HCT116 (cell line): ENCODE measurements around the gene DHX40. TPM values are rescaled to one million over a fixed set of nuclear protein-coding genes. Genes with fewer than 3 reads are reported as not detected.

ENCODE experiments used
- ATAC-seq: fragments of 200-7000 bp; cut with Tn5 transposase; 2 replicates; pipeline ENCODE4 v1.9.1; 2020; ENCODE audit warnings: mild to moderate bottlenecking, moderate library complexity
- BruUV-seq: library from RNA; stranded (reverse); fragments of 400-500 nt; replicated peaks from 2 replicates; lab custom pipeline; 2021; lab: Mats Ljungman, UMichigan
- CTCF ChIA-PET: fragments of 300-600 bp; sonication (Branson Sonifier 250); formaldehyde crosslinking; loops from one replicate; lab custom pipeline; 2021; ENCODE audit warnings: antibody characterized with exemption; lab: Charles Lee
- POLR2A ChIA-PET: fragments of 300-600, 350-600 bp; sonication (Branson Sonifier 250); formaldehyde crosslinking; loops from one replicate; lab custom pipeline; 2021; ENCODE audit warnings: antibody characterized with exemption; lab: Charles Lee
- RAD21 ChIA-PET, 2 experiments: fragments of 300-600 bp; sonication (Branson Sonifier 250); formaldehyde crosslinking; loops; one replicate each; lab custom pipeline; 2023; ENCODE audit warnings: low total read pairs in 2 of 2; ENCODE audit not compliant: uncharacterized antibody in 2 of 2, unreplicated experiment in 2 of 2, low non-redundant PET in 1 of 2; lab: Charles Lee
- DNase-seq: peaks from one replicate; pipeline ENCODE4 v3.0.0-alpha.2; 2010; ENCODE audit warnings: low read depth, low spot score
- H2AFZ ChIP-seq: fragments of 200-600 bp; shearing (Covaris generic), sonication (generic); 2 replicates; pipeline ENCODE4 v1.6.1; 2017; ENCODE audit warnings: low read depth, mixed run types, mixed read lengths, antibody characterized with exemption, low read length; ENCODE audit not compliant: poor library complexity, severe bottlenecking
- H3K27ac ChIP-seq: 2 replicates; pipeline ENCODE4 v1.5.1; 2012; ENCODE audit warnings: low read depth, low read length
- H3K27me3 ChIP-seq: fragments of 200-600 bp; sonication (generic); 2 replicates; pipeline ENCODE4 v1.6.1; 2016; ENCODE audit warnings: mixed run types, low read length, mixed read lengths; ENCODE audit not compliant: insufficient read depth
- H3K36me3 ChIP-seq, 2 experiments: fragments of 200-500 bp in 1 of 2; fragments of 200-600 bp in 1 of 2; sonication (Bioruptor generic) in 1 of 2; sonication (generic) in 1 of 2; 2 replicates each; pipeline versions ENCODE4 v1.5.1 to v1.6.1; 2014 to 2016; ENCODE audit warnings: low read length in 2 of 2, inconsistent platforms in 1 of 2, mixed read lengths in 1 of 2, mixed run types in 1 of 2; ENCODE audit not compliant: insufficient read depth in 2 of 2, control insufficient read depth in 1 of 2
- H3K4me1 ChIP-seq, 2 experiments: fragments of 200-600 bp in 1 of 2; sonication (generic) in 1 of 2; 2 replicates each; pipeline versions ENCODE4 v1.5.1 to v1.6.1; 2012 to 2017; ENCODE audit warnings: low read length in 2 of 2, inconsistent platforms in 1 of 2, mild to moderate bottlenecking in 1 of 2, mixed read lengths in 1 of 2, mixed run types in 1 of 2, moderate library complexity in 1 of 2; ENCODE audit not compliant: insufficient read depth in 2 of 2, control insufficient read depth in 1 of 2
- H3K4me2 ChIP-seq: fragments of 200-600 bp; sonication (generic); 2 replicates; pipeline ENCODE4 v1.6.1; 2017; ENCODE audit warnings: mixed run types, low read length, mixed read lengths
- H3K4me3 ChIP-seq, 2 experiments: fragments of 200-600 bp in 1 of 2; sonication (generic) in 1 of 2; replicated peaks in 1 of 2; 2 replicates each; pipeline ENCODE4 v1.5.1; 2011 to 2016; ENCODE audit warnings: low read length in 2 of 2, control low read depth in 1 of 2, low read depth in 1 of 2, mild to moderate bottlenecking in 1 of 2, mixed read lengths in 1 of 2, mixed run types in 1 of 2
- H3K79me2 ChIP-seq: fragments of 200-600 bp; sonication (generic); 2 replicates; pipeline ENCODE4 v1.6.1; 2017; ENCODE audit warnings: mild to moderate bottlenecking, mixed run types, low read length, moderate library complexity, mixed read lengths; ENCODE audit not compliant: insufficient read depth
- H3K9ac ChIP-seq: fragments of 200-600 bp; sonication (generic); 2 replicates; pipeline ENCODE4 v1.6.1; 2016; ENCODE audit warnings: low read length, mixed read lengths
- H3K9me2 ChIP-seq: fragments of 200-600 bp; sonication (generic), shearing (Covaris generic); 2 replicates; pipeline ENCODE4 v1.6.1; 2017; ENCODE audit warnings: mixed run types, mild to moderate bottlenecking, moderate library complexity; ENCODE audit not compliant: insufficient read depth
- H3K9me3 ChIP-seq, 2 experiments: fragments of 200-500 bp in 1 of 2; fragments of 200-600 bp in 1 of 2; sonication (Bioruptor generic) in 1 of 2; sonication (generic) in 1 of 2; 2 replicates each; pipeline ENCODE4 v1.6.1; 2014 to 2017; ENCODE audit warnings: low read length in 2 of 2, mixed read lengths in 2 of 2, inconsistent platforms in 1 of 2, low read depth in 1 of 2, mild to moderate bottlenecking in 1 of 2, mixed run types in 1 of 2, moderate library complexity in 1 of 2; ENCODE audit not compliant: control insufficient read depth in 1 of 2, insufficient read depth in 1 of 2
- H4K20me1 ChIP-seq: fragments of 200-600 bp; sonication (generic), shearing (Covaris generic); 2 replicates; pipeline ENCODE4 v1.6.1; 2017; ENCODE audit warnings: mixed run types, mild to moderate bottlenecking, moderate library complexity; ENCODE audit not compliant: insufficient read depth
- ATF3 ChIP-seq: IDR thresholded peaks from 2 replicates; pipeline ENCODE4 v1.6.1; 2012
- CTCF ChIP-seq, 3 experiments: fragments of 200-600 bp in 1 of 3; sonication (generic) in 1 of 3; IDR thresholded peaks in 2 of 3; conservative IDR thresholded peaks in 1 of 3; 2 replicates each; pipeline ENCODE4 v1.5.1; 2012 to 2017; ENCODE audit warnings: low read depth in 2 of 3, low read length in 2 of 3, antibody characterized with exemption in 1 of 3, borderline replicate concordance in 1 of 3, control low read depth in 1 of 3, mild to moderate bottlenecking in 1 of 3, mixed read lengths in 1 of 3, mixed run types in 1 of 3, moderate library complexity in 1 of 3; ENCODE audit not compliant: insufficient read depth in 1 of 3
- EGR1 ChIP-seq: IDR thresholded peaks from 2 replicates; pipeline ENCODE4 v1.6.1; 2012; ENCODE audit warnings: low read depth
- ELF1 ChIP-seq: IDR thresholded peaks from 2 replicates; pipeline ENCODE4 v1.6.1; 2012; ENCODE audit warnings: low read depth, borderline replicate concordance
- EZH2phosphoT487 ChIP-seq: fragments of 200-600 bp; IDR thresholded peaks from 2 replicates; pipeline ENCODE4 v1.6.1; 2018; ENCODE audit warnings: antibody characterized with exemption, borderline replicate concordance
- FOSL1 ChIP-seq: IDR thresholded peaks from 2 replicates; pipeline ENCODE4 v1.6.1; 2012; ENCODE audit warnings: low read depth
- JUND ChIP-seq: IDR thresholded peaks from 2 replicates; pipeline ENCODE4 v1.6.1; 2012
- POLR2A ChIP-seq: IDR thresholded peaks from 2 replicates; pipeline ENCODE4 v1.7.0; 2011; ENCODE audit warnings: borderline replicate concordance; ENCODE audit not compliant: insufficient read depth, insufficient read length; ENCODE audit errors: extremely low read depth
- POLR2AphosphoS5 ChIP-seq: IDR thresholded peaks from 2 replicates; pipeline ENCODE4 v1.6.1; 2011; ENCODE audit warnings: mild to moderate bottlenecking, low read depth, low read length, moderate library complexity
- RAD21 ChIP-seq: IDR thresholded peaks from 2 replicates; pipeline ENCODE4 v1.6.1; 2012; ENCODE audit warnings: low read depth, mild to moderate bottlenecking
- REST ChIP-seq: IDR thresholded peaks from 2 replicates; pipeline ENCODE4 v1.6.1; 2012; ENCODE audit warnings: low read depth
- SIN3A ChIP-seq: IDR thresholded peaks from 2 replicates; pipeline ENCODE4 v1.6.1; 2012; ENCODE audit warnings: low read depth
- SRF ChIP-seq: IDR thresholded peaks from 2 replicates; pipeline ENCODE4 v1.6.1; 2012; ENCODE audit warnings: low read depth
- YY1 ChIP-seq: IDR thresholded peaks from 2 replicates; pipeline ENCODE4 v1.6.1; 2011; ENCODE audit warnings: low read length, low read depth, moderate library complexity, mild to moderate bottlenecking; ENCODE audit not compliant: insufficient replicate concordance; ENCODE audit errors: extremely low read depth
- ZFX ChIP-seq: fragments of 450-650 bp; IDR thresholded peaks from 2 replicates; pipeline ENCODE4 v1.6.1; 2017
- ZNF274 ChIP-seq: fragments of 200-500 bp; sonication (Bioruptor generic); IDR thresholded peaks from 2 replicates; pipeline ENCODE4 v1.6.1; 2014; ENCODE audit warnings: mild to moderate bottlenecking, low read depth, low read length, inconsistent platforms
- intact Hi-C: fragments of 100-400 bp; cut with micrococcal nuclease; formaldehyde crosslinking; loops from 2 replicates; pipeline ENCODE4 v1.10.0; 2022
- total RNA-seq: library from RNA; stranded (reverse); gene quantifications from one replicate; pipeline ENCODE4 v1.2.1, GENCODE V29; 2021; ENCODE audit not compliant: unreplicated experiment

The DHX40 gene
- total RNA-seq, 1 experiment from 2014 or later: 58.7 TPM

GRCh38 chr17:59634632-59635541, 69.5 kb downstream of the DHX40 start:
- Histone ChIP-seq H3K9me2 (no peaks in the 10 kb centered on the region), H3K4me2 (no peak overlapping the region), H3K4me1 (peaks cover 3 to 13% of the 10 kb centered on the region in 2 experiments; a peak in 3 of 4 replicates), H2AFZ (no peak overlapping the region), H3K9me3 (no peaks in the 10 kb centered on the region), H3K9ac (no peak overlapping the region), H4K20me1 (peaks cover 56% of the 10 kb centered on the region), H3K27ac (no peak overlapping the region), H3K36me3 (peaks cover 0 to 4% of the 10 kb centered on the region in 2 experiments; a peak in 1 of 4 replicates), H3K4me3 (no peak overlapping the region), H3K79me2 (peaks cover 98% of the 10 kb centered on the region), H3K27me3 (no peaks in the 10 kb centered on the region)
- ATAC-seq (no peak), DNase-seq (no peak)
- intact Hi-C loops: no loop called here
- no TSS peak for BruUV-seq
- CTCF ChIA-PET: no interaction called here
- POLR2A ChIA-PET: interaction anchor here (0.8 kb wide), 1 partner anchor 12 kb away, joined by 4 read pairs; no protein-coding TSS in a partner anchor
- RAD21 ChIA-PET: no interaction called here
- TF ChIP-seq CTCF (IDR thresholded peaks at IDR 0.05 in 2 of 3, conservative IDR thresholded peaks at IDR 0.05 in 1 of 3; ENCODE audit: borderline replicate concordance in 1 of 3, insufficient read depth in 1 of 3, low read depth in 2 of 3, low read length in 2 of 3): no peak
- no peak for TF ChIP-seq REST
- no peak for TF ChIP-seq SIN3A
- TF ChIP-seq POLR2AphosphoS5: no peak
- TF ChIP-seq ZNF274: no peak
- TF ChIP-seq ATF3: no peak
- TF ChIP-seq SRF: no peak
- no peak for TF ChIP-seq JUND
- no peak for TF ChIP-seq ELF1
- no peak for TF ChIP-seq EGR1
- TF ChIP-seq POLR2A: no peak
- TF ChIP-seq YY1: no peak
- TF ChIP-seq EZH2phosphoT487: no peak
- TF ChIP-seq RAD21: no peak
- TF ChIP-seq ZFX: no peak
- no peak for TF ChIP-seq FOSL1
